HG03378 (cell line): ENCODE data around the gene OST4.
"Not testable (repeated sequence)": the region's sequence is repeated elsewhere in the genome, so short reads cannot be mapped to it uniquely, and the experiment has no call there.

ENCODE experiments used
- ATAC-seq: cut with Tn5 transposase; IDR thresholded peaks from one replicate; pipeline ENCODE4 v1.9.1; 2021; ENCODE audit warnings: mild to moderate bottlenecking, moderate library complexity; ENCODE audit not compliant: unreplicated experiment

Gene OST4

DNA sequence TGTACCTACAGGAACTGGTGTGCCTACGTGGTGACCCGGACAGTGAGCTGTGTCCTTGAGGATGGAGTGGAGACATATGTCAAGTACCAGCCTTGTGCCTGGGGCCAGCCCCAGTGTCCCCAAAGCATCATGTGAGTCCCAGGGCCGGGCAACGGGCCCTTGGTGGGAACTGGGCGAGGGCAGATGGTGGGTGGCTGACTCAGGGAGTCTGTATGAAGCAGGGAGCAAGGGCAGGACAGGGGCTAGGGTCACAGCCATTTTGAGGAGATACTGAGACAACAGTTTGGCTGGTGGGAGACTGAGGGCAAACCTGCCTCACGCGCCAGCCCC is 8.7 kb upstream of the OST4 start:
- no peak for ATAC-seq

DNA sequence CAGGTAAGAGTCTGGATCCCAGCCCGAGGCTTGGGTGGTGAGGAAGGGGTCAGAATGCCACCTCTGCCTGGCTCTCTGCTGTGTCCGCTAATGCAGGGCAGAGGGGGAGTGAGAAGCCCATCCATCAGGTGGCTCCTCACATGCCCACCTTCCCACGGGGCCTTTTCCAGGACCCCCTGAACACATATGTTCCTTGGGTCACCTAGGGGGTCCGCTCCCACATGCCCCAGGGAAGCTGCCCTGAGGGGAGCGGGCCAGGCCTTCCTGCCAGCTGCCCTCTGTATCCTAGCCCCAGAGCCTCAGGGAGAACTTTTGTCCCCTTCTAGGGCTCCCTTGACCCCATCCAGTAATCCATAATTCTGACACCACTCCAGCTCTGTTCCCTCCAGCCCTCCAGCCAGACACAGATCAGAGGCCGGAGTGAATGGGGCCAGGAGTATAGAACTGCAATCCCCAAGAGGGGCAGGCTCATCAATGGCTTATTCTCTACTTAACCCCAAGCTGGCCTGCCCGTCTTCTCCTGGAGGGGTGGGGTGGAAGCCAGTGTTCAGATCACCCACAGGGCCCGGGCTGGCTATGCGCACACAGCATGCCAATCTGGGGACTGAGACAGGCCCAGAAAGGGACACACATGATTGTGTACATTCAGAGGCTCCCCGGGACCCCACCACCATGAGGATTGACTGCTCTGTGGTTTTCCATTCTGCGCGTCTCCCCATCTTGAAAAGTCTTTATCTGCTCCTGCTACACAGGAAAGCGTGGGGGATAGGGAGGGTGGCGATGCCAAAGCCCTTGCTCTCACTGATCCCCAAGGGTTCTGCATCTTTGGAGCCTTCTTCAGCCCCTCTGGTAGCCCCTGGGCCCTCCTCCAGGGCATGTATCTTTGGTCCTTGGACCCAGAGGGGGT is 8.0 kb upstream of the OST4 start:
- no peak for ATAC-seq

DNA sequence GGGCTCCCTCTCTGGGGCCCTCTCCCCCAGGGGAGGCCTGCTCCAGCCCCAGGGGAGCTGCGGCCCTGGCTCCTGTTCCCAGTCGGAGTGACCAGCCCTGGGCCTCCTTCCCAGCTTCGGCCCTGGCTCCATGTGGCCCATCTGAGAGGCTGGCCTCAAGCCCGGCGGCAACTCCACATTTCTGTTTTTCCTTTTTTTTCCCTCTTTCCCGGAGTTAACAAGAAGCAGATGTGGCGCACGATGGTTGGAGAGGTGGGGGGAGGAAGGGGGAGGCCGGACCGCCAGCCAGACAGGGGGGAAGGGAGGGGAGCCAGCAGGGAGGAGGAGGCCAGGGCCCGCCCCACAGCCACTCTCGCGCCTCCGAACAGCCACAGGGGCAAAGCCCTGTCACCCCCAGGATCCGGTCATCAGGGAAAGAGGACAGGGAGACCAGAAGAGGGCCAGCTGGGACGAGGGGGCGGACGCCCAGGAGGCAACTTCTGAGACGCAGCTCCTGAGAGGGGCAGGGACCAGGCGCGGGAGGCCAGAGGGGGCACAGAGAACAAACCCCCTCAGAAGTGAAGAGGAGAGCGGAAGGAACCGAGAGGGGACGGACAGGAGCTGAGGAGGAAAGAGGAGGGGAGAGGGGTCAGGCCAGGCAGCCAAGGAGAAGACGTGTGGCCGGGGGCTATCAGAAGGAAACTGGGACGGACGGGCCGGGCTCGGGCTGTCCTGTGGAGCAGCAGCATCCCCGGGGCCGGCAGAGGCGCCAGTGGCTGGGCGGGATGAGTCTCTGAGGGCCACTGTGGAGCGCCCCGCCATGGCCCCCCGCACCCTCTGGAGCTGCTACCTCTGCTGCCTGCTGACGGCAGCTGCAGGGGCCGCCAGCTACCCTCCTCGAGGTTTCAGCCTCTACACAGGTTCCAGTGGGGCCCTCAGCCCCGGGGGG is 7.1 kb upstream of the OST4 start, which contains the start of gene EMILIN1:
TSS of gene EMILIN1 (plus strand) at position 349 of the 928 bp plus-strand sequence. CDS start at position 800, 451 bp downstream.
- no peak for ATAC-seq

DNA sequence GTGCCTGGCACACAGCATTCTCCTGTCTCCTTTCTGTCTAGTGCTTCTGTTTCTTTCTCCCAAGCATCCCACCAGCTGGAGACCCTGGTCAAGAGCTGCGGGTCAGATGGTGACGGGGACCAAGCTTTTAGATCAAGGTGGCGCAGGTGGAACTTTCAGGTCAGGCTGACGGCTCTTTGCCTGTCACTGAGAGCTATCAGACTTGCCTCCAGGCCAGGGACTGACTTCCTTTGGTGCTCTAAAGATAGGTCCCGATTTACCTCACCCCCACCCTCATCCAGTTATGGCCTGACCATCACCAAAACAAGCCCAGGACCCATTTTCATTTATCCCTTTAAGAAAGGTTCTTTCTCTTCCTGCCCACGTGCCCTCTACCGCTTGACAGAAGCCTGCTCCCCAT is 5.8 kb upstream of the OST4 start:
- ATAC-seq, result no peak

DNA sequence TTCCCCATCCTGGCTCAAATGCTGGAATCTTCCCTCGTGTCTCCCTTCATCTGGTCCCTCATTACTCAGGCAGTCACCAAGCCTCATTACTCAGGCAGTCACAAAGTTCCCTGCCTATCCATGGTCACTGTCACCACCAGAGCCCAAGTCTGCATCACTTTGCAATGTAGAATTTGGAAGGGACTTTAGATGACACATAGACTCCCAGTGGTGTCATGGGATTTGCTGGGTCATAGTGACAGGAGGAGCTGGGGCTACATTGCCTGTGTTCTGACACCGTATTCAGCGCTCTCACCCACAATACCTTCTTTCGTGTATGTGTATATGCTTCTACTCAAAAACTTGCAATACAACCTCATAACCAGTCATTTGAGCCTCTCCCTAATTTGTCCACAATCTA is 4.9 kb upstream of the OST4 start:
- ATAC-seq, result no peak

DNA sequence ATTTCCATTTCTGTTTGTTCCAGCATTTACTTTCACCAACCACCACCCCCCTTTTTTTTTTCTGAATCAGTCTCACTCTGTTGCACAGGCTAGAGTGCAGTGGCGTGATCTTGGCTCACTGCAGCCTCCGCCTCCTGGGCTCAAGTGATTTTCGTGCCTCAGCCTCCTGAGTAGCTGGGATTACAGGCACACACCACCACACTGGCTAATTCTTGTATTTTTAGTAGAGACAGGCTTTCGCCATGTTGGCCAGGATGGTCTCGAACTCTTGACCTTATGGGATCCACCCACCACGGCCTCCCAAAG is 4.1 kb upstream of the OST4 start:
- not testable (repeated sequence) for ATAC-seq

DNA sequence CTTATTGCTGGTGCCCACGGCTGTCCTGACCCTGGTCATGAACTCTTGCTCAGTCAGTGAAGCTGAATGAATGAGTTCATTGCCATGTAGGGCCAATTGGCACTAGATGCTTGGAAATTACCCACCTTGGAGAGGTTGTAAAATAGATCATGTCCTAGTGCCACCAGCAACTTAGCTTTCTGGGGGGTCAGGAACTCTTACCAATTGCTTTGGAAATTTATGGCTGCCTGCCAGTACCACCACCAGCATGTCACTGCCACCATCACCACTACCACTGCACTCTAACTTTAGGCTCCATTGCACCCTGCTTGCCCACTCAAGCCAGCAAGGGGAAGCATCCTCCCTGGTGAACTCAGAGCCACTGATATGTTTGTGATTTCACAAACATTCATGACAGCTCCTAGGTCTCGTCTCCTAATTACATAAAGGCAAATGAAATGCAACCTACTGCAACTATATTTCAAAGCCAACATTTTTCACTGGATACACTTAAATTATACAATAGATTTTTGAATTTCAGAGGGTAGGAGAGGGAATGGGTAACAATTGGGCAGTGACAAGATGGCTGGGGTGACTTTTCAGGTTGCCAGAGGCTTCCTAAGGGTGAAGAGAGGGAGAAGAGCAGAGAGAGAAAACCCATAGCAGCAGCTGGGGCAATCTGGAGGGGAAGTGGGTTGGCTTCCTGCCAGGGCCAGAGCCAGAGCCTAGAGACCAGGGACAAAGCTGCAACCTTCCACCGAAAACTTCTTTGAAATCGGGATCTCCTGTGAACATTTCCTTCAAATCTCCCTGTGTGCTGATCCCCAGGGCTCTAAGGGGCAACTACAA is 3.5 kb upstream of the OST4 start:
- no peak for ATAC-seq

DNA sequence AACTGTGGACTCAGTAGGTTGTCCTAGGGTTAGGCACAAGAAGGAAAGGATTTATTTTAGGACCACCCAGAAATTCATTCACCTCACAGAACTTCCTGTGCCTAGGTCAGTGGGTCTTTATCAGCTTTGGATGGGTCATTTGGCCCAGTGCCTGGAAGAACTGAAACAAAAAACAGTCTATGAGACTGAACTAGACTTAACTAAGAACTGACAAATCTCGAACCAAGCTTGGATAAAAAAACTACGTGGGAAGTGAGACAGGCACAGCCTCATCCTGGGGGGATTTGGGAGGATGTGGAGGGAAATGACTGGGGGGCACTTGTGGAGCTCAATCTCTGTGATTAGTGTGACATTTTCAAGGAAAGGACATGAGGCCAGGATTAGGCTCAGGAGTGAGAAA is 2.3 kb upstream of the OST4 start:
- no peak for ATAC-seq

DNA sequence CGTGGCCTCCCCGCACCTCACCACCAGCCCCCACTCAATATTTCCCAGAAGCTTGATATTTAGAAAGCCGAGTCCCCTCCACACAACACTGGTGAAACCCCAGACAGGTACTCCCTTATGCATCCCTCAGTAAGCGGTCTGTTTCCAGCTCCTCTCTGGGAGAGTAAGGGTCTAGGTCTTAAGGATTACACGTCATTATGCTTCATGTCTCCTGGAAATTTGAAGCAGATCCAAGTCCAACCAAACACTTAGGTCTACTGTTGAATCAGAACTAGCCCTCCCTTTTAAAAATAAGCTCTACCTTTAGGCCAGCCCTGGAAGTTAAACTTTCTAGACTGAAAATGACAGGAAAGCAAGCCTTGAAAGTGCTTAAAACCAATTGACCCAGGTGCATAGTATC is 1.5 kb upstream of the OST4 start:
- no peak for ATAC-seq

DNA sequence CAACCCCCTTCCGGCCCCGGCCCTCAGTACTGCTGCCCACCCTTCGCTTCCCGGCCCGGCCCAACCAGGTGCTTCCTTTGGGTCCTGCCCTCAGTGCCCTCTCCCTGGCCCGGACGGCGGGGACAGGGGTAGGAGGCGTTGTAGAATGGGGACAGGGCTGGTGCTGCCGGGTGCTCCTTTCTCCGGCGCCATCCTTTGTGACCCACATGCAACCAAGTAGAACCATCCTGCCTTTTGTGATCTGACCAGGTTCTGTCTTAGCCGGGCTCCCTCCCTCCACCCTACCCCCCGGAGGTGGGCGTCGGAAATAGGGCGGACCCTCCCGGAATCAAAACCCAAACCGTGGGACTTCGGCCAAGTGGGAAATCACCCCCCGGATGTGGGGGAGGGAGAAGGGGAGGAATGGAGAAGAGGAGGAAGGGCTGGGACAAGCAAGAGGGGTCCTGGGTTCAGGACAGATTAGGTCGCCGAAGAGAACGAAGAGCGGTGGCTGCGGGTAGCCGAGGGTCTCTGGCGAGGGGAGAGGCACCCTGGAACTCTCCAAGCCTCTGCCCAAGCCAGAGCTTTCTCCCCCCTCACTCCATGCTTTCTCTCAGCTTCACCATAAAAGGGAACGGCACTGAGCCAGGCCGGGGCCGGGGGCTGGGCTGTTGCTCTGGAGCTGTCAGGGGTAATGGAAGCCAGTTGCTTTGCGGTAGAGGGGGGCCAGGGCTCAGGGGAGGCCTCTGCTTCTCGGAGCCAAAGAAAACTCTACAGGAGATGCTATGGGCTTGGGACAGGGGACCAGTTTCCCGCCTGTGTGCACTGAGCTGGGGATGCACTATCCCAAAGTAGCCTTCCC is 756 bp upstream of the OST4 start:
- peak; percentile 16 for ATAC-seq

DNA sequence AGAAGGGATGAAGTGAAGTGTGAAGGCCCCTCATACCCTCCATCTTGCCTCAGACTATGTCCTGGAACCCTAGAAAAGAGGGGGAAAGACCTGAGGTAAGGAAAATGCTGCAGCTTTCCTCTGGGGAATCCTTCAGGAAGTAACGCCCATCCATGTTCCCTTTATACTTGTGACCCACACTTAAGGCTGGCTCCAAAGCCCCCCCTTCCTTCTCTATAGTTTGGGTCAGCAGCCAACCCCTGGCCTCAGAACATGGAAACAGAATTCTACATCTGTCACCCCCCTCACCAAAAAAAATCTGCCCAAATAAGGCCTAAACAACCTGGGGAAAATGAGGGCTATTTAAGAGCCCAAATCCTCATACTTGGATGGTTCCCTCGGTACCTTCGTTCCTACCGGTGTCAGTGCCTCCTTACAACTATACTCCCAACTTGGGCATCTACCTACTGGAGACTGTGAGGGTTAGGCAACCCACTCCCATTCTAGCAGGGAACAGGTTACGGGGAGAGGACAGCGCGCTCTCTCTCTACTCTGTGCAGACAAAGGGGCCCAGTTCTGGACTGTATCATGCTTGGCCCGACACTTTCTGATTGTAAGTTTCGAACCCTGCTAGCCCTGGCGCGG is 689 bp downstream of the OST4 start:
- no peak for ATAC-seq

DNA sequence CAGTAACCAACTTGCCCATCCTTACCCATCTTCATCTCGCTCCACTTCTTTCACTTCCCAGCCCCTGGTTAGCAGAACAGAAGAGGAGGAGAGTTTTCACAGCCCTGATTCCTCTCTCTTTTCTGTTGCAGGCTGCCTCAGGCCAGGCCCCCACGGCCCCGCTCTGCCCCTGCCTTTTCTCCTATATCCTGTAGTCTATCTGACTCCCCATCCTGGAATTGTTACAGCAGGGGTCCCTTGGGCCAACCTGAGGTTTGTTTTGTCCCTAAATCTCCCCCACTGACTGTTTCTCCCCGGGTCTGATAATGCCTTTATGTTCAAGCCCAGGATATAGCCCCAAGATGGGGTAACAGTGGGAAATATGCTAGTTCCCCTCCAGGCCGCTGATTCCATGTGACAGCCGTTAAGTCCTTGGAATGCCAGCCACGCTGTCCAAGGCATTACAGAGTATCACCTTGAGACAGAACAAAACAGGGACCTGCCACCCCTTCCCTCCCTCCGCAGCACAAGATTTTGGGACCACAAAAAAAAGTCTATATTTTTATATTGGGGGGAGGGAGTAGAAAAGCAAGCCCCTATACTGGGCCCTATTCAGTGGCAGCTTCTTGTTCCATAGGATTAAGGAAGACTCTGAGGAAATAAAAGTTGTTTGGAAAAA is 1.4 kb downstream of the OST4 start:
- no peak for ATAC-seq

DNA sequence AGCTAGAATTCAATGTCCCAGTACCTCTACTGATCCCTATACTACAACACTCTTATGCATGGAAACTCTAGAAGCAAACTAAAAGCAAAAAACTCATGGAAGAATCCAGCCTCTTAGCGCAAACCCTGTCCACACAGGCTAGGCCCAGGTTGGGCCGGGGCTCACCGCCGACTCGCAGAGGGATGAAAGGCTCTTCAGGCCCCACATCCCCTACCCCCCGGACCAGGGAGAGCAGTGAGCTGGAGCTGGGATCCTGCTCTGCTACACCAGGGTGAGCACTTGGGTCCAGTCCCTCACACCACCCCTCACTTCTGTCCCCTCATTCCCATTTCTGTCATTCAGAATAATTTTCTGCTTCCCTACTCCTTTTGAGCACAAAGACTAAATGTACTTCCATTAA is 2.0 kb downstream of the OST4 start:
- ATAC-seq, result no peak

DNA sequence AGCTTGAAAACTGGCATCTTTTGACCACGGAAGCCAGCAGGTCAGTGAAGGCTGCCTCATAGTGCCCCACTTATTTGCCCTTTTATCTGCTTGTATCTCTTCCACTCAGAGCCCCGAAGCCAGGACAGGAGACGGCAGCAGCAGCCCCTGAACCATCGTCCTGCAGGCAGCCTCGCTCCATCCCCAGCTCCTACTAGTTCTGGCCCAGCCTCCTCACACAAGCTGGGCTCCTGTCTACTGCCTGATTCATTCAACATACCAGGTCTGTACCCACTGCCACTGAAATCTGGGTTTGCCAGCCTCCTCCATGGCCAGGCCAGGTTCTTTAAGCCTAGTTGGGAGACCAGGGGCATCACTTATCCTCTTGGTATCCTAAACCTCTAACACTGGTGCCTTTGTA is 4.1 kb downstream of the OST4 start:
- ATAC-seq, result no peak

DNA sequence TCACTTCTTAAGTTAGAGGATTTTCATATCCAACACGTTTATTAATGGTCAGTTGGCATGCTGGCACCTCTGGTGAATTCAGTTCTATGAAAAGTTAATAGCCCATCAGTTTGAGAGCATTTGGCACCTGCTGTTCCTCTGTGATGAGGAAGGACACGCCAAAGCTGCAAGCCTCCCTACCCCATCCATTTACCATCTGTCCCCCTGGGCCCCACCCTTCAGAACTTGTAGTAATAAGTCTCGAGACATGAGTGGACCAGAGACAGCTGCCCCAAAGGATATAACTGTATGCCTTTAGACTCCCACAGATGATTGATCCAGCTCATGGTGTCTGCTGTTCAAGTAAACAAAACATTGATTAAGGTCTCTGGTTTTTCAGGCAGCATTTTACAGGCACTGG is 6.3 kb downstream of the OST4 start:
- no peak for ATAC-seq

DNA sequence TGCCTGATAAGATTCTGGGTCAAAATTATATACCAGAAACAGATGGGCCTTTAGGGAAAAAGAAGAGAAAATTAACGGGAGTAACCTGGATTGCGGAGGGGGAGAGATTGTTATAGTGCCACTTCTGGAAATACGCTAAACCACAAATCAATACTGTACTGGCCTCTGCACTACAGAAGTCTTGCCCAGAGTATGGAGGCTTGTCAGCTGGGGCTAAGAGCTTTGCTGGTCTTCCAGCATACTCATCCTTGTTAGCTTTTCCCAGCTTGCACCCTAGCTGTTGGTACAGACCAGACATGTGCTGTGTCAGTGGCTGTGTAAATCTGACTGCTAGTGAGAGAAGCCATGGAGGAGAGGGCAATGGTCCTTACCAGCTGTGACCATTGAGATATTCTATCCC is 11.1 kb downstream of the OST4 start:
- no peak for ATAC-seq

DNA sequence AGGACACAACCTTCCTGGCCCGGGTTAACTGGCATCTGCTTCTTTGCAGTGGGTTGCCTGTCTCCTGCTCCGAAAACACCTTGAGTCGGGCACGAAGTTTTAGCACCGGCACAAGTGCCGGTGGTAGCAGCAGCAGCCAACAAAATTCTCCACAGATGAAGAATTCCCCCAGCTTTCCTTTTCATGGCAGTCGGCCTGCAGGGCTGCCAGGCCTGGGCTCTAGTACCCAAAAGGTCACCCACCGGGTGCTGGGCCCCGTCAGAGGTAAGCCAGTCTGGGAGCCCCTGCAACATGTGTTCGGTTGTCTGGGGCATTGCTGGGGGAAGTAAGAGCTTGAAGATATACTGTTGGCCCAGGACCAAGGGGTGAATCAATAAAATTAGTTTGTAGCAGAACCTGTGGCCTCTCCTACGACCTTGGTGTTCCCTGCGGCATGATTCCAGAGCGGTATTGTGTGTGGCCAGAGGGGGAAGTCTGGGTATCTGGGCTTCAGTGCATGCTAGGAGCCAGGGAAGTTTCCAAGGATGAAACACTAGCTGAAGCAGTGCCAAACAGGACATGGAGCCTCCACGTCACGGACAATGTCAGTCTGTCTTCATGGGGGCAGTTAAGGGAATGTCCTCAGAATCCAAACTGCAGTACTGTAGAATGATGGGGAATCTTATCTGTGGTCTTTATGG is 12.2 kb downstream of the OST4 start:
- no peak for ATAC-seq

DNA sequence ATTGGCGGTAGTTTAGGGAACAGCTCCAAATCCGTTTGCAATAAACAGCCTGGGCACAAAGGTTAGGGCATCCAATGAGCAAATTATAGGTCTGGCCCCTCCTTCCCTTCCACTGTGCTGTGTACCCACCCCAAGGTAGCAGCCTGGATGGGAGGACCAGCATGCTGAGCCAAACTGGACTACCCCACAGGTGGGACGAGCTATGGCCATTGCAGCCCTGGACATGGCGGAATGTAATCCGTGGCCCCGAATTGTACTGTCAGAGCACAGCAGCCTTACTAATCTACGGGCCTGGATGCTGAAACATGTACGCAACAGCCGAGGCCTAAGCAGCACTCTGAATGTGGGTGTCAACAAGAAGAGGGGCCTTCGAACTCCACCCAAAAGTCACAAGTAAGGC is 13.2 kb downstream of the OST4 start:
- ATAC-seq, result no peak

DNA sequence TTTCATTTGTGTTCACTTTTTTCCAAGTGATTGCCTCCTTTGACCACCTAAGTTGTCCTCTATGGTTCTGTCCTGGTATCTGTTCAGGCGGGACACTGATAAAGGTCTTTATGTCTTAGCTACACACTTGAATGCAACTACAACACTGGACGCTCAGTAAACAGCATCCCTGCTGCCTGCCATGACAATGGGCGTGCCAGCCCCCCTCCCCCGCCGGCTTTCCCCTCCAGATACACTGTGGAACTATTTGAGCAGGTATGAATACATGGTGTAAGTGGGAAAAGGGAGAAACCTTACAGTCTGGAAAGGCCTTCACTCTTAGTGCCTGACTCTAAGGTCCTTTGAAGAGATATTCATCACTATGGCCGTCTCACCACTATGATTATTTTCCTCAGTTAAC is 14.3 kb downstream of the OST4 start:
- ATAC-seq, result no peak
